HG03045 (cell line): ENCODE data around the gene GATAD2A.

Experiments
- ATAC-seq: cut with Tn5 transposase; IDR thresholded peaks from one replicate; pipeline ENCODE4 v1.9.1; 2021; ENCODE audit warnings: mild to moderate bottlenecking, moderate library complexity; ENCODE audit not compliant: unreplicated experiment

Gene GATAD2A

DNA sequence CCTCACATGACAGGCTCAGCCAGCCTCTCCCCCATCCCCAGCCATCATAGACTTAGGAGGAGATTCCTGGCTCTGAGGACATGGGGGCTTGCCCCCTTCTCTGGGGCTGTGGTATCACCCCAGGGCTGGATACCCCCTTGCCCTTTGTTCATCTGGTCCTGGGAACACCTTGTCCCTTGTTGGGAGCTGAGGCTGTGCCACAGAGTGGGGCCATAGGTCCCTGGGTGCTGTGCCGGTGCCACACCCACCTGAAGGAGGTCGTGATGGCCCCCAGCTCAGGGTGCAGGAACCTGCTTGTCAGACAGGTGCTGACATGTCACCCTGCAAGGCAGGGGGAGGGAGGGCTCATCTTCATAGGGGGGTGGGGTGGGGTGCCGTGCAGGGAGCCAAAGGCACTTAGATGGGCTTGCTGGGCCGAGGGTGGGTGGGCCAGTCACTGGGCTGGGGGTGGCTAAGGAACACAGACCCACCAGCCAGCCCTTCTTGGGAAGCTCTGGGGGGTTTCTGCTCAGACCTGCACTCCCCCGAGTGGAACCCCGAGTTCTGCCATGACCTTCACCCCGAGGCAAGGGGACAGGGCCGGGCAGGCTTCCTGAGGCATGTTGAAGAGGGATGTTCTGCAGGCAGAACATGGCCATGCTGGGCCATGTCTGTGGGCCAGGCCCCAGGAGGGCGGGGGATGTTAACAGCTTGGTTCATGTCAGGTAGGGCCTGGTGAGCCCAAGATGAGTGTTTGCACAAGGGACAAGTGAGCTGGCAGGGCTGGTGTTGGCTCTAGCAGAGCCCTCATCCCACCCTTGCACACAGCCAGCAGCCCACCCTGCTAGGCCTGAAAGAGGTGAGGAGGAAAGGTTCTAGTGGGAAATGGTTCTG, 81.8 kb downstream of the GATAD2A start:
- ATAC-seq = no peak

DNA sequence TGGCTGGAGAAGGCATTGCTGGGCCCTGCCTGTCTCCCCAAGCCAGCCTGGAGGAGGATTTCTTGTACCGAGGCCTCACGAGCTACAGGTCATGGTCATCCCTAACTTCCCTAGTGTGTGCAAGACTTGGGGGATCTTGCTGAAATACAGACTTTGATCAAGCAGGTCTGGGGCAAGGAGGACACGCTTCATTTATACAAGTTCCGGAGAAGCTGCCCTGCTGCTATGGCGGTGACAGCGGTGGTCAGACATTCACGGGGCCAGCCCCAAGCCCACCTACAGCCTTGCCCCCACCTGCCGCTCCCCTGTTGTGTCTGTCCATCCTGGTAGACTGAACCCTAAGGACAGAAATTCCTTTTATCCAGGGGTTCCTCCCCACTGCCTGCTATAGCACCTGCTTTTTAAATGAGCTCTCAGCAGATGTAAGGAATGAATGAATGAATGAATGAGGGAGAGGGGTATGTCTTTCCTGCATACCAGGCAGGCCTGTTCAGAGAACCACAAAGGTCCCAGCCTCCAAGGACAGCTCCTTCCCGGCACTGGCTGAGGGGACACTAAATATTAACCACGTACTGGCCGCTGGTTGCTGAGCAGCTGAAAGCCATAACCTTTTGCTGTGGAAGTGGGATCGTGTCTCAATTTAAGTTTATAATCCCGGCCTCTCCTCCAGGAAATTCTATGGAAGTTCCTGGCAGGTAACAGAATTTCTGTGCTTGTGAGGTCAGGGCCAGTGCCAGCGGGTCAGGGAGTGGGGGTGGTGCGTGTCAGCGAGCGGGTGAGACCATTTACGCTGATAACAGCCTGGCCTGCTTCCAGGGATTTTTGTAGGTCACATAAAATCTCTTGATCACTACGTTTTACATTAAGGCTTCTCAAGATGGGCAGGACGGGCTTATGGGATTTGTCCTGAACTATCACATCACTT, 82.7 kb downstream of the GATAD2A start:
- no peak for ATAC-seq

DNA sequence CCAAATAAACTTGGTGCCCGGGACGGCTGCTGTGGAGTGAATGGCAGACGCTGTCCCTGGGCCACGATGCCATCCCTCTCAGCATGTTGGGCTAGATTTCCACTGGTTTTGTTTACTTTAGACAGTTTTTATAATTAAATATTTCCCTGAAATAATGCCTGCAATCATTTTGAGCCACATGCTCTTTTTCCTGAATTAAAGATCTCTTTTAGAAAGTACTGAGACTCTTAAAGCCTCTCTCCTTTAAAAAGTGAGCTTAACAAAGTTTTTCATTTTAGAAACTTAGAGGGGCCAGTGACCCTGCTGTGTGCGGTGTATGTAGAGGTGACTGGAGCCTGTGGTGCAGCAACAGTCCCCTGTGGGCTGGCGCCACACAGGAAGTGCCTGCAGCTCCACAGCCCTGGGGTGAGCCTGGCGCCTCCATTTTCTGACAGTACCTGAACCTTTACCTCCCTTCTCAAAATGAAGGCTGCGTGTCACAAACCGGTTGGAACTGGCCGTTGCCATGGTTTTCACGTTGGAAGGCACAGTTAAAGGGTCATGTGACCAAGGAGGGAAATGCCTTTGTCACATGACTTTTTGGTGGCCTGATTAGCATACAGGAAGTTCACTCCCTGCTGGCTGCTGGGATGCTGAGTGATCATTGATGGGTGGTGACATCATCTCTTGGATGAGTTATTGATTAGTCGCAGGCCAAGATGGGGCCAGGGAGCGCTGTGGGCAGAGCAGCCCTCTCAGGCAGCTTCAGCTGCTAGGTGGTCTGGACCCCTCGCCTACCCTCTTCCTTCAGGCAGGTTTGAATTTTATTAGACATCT, 83.6 kb downstream of the GATAD2A start:
- no peak for ATAC-seq

DNA sequence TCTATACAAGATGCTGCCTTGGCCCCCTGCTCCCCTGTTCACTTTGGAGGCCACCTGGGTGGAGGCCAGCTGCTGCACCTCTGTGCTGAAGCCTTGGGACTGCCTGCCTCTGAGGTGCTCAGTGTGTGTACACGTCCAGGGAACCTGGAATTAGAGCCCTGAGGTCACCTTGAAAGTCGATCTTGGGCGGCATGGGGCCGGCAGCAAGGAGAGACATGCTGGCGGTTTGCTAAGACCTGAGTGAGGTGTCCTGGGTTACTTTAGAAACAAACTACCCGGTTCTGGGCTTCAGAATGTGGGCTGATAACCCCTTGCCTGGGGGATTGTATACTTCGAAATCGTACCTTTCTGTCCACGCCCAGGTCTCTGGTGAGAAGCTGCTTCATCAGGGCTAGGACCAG, 84.3 kb downstream of the GATAD2A start:
- no peak for ATAC-seq

DNA sequence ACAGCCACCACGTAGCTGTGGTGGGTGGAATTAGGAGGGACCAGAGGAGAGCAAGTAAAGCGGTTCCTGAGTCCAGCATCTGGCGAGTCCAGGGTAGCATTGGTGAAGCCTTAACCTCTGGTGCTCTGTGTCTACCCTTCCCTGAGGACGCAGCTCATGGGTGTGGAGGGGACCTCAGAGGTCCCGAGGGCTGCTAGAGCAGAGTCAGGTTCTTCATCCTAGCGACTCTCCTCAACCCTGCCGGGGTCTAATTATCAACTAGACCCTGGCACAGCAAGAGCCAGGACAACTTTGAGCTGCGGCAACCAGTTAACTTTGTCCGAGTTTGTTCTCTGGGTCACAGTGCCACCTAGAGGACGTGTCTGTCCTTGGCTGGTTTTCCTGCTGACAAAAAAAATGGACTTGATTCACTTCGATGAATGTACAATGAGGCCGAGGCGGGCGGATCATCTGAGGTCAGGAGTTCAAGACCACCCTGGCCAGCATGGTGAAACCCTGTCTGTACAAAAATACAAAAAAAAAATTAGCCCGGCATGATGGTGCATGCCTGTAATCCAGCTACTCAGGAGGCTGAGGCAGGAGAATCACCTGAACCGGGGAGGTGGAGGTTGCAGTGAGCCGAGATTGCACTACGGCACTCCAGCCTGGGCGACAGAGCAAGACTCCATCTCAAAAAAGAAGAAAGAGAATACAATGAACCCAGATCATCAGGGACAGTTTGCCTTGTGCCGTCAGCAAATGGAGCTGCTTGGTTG, 84.9 kb downstream of the GATAD2A start:
- no peak for ATAC-seq

DNA sequence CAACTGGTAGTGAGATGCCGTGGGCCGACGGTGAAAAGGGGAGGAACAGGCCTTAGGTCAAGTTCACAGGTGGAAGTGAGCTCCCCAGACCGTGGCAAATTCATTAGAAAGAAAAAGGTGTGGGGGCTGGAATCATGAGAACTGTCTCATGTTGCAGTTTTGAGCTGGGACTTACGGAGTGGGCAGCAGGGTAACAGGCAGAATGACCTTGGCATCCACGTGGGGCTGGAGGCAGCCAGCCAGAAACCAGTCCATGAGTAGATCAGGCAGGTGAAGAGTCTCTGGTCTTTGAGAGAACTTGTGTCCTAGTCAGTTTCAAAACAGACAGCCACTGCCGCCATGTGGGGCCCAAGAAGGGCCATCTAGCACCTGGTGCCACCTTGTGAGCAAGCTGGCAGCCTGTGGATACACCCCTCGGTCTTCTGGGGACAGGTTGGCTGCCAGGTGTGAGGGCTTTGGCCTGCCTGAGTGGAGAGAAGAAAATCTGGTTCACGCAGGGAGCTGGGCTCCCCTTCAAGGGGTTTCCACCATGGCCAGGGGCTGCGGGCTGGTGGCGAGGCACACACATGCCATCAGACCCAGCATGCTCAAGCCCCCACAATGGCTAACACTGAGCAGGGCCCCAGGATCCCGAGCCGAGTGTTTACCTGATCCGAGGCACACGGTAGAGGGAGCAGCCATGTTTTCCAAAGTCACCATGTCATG, 86.0 kb downstream of the GATAD2A start:
- ATAC-seq = no peak

DNA sequence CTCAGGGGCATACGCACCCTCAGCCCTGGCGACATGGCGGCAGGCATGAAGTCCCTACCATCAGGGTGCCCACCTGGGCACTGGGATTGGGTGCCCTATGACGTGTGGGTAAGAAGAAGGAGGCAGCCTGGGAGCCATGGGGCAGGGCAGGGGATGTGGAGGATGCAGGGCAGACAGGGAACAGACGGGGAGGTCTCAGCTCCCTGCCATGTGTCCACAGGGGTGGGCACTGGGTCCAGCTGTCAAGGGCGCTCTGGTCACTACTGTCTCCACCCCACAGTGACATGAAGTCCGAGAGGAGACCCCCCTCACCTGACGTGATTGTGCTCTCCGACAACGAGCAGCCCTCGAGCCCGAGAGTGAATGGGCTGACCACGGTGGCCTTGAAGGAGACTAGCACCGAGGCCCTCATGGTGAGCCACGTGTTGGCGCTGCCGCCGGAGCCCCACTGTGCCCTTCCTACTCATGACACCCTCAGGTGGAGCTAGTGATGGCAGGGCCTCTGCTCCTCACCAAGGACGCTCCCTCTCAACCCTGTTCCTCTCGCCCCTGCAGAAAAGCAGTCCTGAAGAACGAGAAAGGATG, 86.6 kb downstream of the GATAD2A start:
- ATAC-seq = no peak

DNA sequence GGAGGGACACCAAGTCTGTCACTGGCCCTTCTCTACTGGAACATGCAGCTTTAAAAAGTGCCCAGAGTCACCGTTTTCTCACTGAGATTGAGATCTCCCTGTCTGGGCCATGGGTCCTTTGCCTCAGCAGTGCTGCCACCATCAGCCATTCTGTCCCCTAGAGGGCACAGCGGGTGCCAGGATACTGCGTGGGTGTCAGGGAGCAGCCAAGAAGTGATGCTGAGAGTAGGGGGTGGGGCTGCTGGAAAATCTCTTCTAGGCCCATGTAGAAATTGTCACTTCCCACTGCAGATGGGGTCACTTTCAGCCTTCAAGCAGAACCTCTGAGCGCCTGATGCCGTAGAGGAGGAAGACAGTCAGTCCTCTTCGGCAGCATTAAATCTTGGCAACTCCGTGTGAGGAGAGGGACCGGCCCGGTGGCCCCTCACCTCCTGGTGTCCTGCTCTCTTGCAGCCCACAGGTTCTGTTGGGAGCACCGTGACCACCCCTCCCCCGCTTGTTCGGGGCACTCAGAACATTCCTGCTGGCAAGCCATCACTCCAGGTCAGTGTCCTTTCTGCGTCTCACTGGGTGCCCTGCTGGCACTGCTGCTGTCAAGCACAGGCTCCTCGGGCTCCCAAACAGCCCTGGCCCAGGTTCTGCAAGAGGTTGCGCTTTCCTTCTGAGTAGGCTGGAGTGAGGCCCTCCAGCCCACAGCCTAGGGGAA, 88.5 kb downstream of the GATAD2A start:
- ATAC-seq = no peak

DNA sequence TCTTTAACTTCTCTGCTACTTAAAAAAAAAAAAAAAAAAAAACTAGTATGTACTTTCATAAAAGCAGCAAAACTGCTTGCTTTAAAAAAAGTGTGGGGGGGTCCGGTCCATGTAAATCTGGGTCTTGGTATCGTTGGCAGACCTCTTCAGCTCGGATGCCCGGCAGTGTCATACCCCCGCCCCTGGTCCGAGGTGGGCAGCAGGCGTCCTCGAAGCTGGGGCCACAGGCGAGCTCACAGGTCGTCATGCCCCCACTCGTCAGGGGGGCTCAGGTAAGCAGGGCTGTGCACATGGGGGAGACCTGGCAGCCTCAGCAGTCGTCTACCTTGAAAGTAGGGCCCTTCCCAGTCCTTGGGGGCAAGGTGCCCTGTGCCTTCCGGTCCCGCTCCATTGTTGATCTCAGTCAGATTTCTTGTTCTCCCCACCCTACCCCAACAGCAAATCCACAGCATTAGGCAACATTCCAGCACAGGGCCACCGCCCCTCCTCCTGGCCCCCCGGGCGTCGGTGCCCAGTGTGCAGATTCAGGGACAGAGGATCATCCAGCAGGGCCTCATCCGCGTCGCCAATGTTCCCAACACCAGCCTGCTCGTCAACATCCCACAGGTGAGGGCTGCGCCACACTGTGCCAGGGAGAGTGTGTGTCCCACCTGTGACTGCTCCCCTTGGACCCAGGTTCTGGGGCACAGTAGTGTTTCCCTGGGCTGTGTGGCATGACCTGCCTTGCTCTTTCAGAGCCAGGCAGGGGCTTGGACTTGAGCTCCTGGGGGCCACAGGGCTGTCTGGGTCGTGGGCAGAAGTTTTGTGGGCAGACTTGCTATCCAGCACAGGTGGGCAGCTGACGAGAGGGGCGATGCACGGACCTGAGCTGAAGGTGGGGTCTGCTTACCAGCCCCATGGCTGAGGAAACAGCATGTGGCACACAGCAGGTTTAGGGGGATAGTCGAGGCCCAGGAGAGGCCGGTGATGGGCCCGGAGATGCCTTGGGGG, 90.4 kb downstream of the GATAD2A start:
- ATAC-seq = no peak

DNA sequence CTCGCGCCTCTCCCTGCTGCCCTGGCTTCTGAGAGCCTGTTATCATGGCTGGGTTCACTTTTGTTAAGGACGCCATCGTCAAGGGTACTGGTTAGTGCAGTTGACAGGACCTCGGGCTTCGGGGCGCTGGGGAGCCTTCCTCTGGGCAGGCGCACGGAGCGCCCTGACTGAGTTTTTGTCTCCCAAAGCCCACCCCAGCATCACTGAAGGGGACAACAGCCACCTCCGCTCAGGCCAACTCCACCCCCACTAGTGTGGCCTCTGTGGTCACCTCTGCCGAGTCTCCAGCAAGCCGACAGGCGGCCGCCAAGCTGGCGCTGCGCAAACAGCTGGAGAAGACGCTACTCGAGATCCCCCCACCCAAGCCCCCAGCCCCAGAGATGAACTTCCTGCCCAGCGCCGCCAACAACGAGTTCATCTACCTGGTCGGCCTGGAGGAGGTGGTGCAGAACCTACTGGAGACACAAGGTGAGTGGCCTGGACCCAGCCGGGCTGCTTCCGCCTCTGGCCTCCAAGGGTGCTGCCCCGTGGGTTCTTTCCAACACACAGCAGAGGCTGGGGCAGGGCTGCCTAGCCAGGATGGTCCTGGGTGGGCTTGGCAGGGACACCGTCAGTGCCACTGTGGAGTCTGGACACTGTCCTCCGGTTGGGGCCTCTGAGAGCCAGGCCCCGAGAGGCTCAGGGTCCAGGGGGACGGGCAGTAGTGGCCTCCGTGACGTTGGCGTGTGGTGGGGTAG, 92.9 kb downstream of the GATAD2A start:
- no peak for ATAC-seq

DNA sequence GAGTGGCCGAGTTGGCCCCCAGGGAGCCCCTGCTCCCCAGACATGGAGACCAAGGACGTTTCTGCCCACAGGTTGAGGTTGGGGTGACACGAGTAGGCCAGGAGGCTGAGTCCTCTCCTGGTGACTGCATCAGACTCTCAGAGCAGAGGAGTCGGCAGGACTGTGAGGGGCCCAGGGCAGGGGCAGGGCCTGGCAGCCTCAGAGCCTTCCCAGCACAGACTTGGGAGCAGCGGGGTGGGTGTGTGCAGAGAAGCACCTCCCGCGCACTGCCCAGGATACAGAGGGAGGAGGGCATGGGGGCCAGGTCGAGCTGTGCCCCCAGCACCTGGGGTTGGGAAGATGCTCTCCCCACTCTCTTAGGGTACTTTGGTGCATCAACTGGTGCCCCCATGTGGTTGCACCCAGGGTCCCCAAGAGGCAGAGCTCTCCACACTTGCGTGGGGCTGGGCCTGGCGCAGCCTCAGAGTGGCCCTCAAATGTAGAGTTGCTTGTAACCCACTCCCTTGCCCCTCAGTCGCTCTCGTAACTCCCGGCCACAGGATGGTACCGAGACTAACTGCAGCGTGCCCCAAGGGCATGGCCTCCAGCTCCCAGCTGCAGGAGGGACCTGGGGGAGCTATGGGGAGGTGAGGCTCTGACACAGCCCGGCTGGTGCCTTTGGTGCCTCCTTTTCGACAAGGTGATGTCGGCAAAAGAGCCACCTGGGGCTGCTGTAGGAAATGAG, 94.0 kb downstream of the GATAD2A start:
- no peak for ATAC-seq

DNA sequence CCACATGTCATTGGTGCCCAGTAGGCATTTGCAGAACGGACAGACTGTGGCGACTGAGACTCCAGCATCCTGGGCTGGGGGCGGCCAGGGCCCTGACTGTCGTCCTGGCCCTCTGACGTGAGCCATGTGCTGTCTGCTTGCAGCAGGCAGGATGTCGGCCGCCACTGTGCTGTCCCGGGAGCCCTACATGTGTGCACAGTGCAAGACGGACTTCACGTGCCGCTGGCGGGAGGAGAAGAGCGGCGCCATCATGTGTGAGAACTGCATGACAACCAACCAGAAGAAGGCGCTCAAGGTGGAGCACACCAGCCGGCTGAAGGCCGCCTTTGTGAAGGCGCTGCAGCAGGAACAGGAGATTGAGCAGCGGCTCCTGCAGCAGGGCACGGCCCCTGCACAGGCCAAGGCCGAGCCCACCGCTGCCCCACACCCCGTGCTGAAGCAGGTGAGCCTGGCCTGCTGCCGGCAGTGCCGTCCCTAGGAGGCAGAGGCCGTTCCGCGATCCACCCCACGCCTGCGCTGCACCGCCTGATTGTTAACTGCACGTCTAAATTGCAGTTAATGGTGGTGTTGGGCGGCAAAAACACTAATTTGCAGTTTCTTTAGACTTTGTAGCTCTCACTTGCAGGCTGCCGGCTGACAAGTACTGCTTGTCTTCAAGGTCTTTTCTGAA, 95.6 kb downstream of the GATAD2A start:
- no peak for ATAC-seq

DNA sequence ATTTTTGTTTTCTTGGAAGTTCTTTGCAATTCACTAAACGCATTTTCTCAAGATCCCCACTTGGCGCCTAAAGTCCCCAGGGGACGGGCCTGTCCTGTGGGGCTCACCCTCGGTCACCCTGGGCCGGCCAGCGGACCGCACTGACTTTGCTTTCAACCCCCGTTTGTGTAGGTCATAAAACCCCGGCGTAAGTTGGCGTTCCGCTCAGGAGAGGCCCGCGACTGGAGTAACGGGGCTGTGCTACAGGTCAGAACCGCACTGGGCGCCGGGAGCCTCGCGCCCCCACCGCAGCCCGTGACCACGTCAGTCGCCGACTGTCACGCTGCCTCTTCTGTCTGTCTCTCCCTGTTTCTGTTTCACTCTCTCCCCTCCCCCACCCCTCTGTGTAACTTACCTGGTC, 96.3 kb downstream of the GATAD2A start:
- no peak for ATAC-seq

DNA sequence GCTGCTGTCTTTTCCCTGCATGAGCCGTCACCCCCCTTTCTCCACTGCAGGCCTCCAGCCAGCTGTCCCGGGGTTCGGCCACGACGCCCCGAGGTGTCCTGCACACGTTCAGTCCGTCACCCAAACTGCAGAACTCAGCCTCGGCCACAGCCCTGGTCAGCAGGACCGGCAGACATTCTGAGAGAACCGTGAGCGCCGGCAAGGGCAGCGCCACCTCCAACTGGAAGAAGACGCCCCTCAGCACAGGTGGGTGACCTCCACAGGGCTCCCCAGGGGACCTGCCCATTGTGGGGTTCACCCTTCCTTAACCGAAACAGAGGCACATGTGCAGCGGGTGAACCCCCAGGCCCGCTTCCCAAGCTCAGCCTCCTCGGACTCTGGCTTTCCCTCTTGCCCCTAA, 96.8 kb downstream of the GATAD2A start:
- no peak for ATAC-seq

DNA sequence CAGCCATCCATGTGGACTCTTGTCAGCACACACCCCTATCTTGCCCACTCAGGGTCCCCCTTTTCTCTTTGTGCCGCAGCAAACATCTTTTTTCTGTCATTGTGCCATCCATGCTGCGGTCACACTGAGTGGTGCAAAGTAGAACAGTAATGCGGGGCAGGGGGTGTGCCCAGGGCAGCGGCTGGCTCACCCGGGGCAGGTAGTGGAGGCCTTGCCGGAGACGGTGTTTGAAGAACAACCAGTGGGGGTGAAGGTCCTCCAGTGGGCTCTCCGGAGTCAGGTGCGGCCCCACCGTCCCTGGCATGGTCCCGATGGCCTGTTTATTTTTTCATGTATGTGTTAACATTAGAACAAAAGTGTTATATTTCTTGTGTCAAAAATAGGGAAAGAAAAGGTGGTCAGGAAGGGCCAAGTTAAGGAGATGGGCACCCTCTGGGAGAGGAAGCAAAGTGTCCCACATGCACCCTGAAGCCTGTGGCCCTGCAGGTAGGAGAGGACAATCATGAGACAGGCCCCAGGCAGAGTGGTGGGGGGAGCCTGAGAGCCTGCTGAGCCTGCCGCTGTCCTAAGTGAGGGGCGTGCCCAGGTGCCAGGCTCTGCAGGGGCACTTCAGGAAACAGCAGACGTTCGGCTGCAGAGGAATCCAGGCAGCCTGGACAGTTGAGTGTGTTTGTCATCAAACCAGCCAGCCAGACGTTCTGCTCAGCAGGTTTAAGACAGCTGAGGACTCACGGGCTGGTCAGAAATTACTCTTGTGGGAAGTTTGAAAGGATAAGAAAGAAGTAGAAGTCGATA, 97.5 kb downstream of the GATAD2A start:
- ATAC-seq = no peak
